Immature natural killer cell (primary cell): Measurements from ENCODE around the gene TMPRSS6. TPM values are rescaled to one million over a fixed set of nuclear protein-coding genes. Genes with fewer than 3 reads are reported as not detected.
A peak's percentile ranks its signal among the peaks of the same experiment; 100 is the strongest.

ENCODE experiments used
- DNase-seq, 3 donors: peaks; one replicate each; pipeline ENCODE4 v3.0.0; 2022; ENCODE audit warnings: mixed read lengths in 1 of 3
- H3K27ac Mint-ChIP-seq, 6 donors: one replicate each; pipeline ENCODE4 v1.8.0; 2020; ENCODE audit warnings: mixed read lengths in 6 of 6, mild to moderate bottlenecking in 5 of 6, inconsistent platforms in 4 of 6, moderate library complexity in 3 of 6
- H3K27me3 Mint-ChIP-seq, 3 donors: one replicate each; pipeline ENCODE4 v1.8.0; 2020 to 2021; ENCODE audit warnings: low read depth in 3 of 3, mild to moderate bottlenecking in 3 of 3, mixed read lengths in 3 of 3, moderate library complexity in 3 of 3, inconsistent platforms in 1 of 3
- H3K36me3 Mint-ChIP-seq, 3 donors: one replicate each; pipeline ENCODE4 v1.8.0; 2020; ENCODE audit warnings: mixed read lengths in 3 of 3, inconsistent platforms in 2 of 3, mild to moderate bottlenecking in 2 of 3
- H3K4me1 Mint-ChIP-seq, 2 donors: one replicate each; pipeline ENCODE4 v1.8.0; 2020; ENCODE audit warnings: inconsistent platforms in 2 of 2, mild to moderate bottlenecking in 2 of 2, mixed read lengths in 2 of 2, moderate library complexity in 1 of 2
- H3K4me3 Mint-ChIP-seq, 5 donors: one replicate each; pipeline ENCODE4 v1.8.0; 2020; ENCODE audit warnings: mild to moderate bottlenecking in 5 of 5, mixed read lengths in 5 of 5, inconsistent platforms in 3 of 5, moderate library complexity in 3 of 5
- H3K9me3 Mint-ChIP-seq, 6 donors: one replicate each; pipeline ENCODE4 v1.8.0; 2020; ENCODE audit warnings: mild to moderate bottlenecking in 6 of 6, mixed read lengths in 6 of 6, inconsistent platforms in 4 of 6, moderate library complexity in 3 of 6
- polyA plus RNA-seq, 3 donors: library from polyadenylated mRNA; unstranded; fragments of 300-500 nt; fragmentation: Illumina TruSeq; gene quantifications; one replicate each; pipeline ENCODE4 v1.2.3, GENCODE V29; 2021

Gene TMPRSS6
- polyA plus RNA-seq, 3 donors from 2014 or later: 0.28 to 0.52 TPM; not detected in 1

DNA sequence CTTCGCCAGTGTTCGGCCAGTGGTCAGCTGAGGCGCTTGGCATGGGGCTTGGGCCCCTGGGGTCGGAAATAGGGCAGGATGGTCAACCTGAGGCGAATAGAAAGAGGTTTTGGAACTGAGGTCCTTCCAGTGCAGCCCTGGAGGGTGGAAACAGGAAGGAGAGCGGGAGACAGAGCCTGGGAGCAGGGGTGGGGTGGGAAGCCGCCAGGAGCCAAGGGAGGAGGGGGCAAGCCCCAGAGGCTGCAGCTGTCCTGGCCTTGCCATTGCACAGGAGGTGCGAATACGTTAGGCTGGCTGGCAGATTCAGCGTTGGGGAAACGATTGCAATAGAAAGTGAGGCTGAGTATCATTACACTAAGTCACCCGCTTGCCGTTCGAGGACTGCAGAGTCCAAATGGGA, 71.8 kb downstream of the TMPRSS6 start:
- H3K27ac Mint-ChIP-seq: no peak overlapping the region
- H3K4me1 Mint-ChIP-seq: no peaks in the 10 kb centered on the region
- peaks cover 2 to 8% (median 2%) of the 10 kb centered on the region in 3 donors for H3K27me3 Mint-ChIP-seq
- H3K36me3 Mint-ChIP-seq: no peaks in the 10 kb centered on the region
- DNase-seq: no peak
- H3K4me3 Mint-ChIP-seq: no peak overlapping the region
- H3K9me3 Mint-ChIP-seq: no peaks in the 10 kb centered on the region

GRCh38 chr22:37036655-37037377, 72.7 kb downstream of the TMPRSS6 start:
- no peaks in the 10 kb centered on the region for H3K4me1 Mint-ChIP-seq
- H3K27ac Mint-ChIP-seq: no peak overlapping the region
- no peaks in the 10 kb centered on the region for H3K36me3 Mint-ChIP-seq
- no peaks in the 10 kb centered on the region for H3K9me3 Mint-ChIP-seq
- no peak for DNase-seq
- H3K27me3 Mint-ChIP-seq: peaks cover 2 to 6% (median 2%) of the 10 kb centered on the region in 3 donors
- H3K4me3 Mint-ChIP-seq: no peak overlapping the region

GRCh38 chr22:37033605-37034430, 75.7 kb downstream of the TMPRSS6 start:
- no peaks in the 10 kb centered on the region for H3K9me3 Mint-ChIP-seq
- H3K27ac Mint-ChIP-seq: no peak overlapping the region
- no peak for DNase-seq
- H3K4me3 Mint-ChIP-seq: no peak overlapping the region
- H3K36me3 Mint-ChIP-seq: no peaks in the 10 kb centered on the region
- no peaks in the 10 kb centered on the region for H3K4me1 Mint-ChIP-seq
- peaks cover 0 to 3% (median 3%) of the 10 kb centered on the region in 3 donors for H3K27me3 Mint-ChIP-seq

GRCh38 chr22:37032535-37033460, 76.7 kb downstream of the TMPRSS6 start:
- Mint-ChIP-seq H3K27ac (no peak overlapping the region), H3K27me3 (peaks cover 1 to 3% (median 3%) of the 10 kb centered on the region in 3 donors), H3K9me3 (no peaks in the 10 kb centered on the region), H3K36me3 (no peaks in the 10 kb centered on the region), H3K4me1 (no peaks in the 10 kb centered on the region), H3K4me3 (no peak overlapping the region)
- no peak for DNase-seq

GRCh38 chr22:37032134-37032534, 77.4 kb downstream of the TMPRSS6 start:
- Mint-ChIP-seq H3K9me3 (no peaks in the 10 kb centered on the region), H3K36me3 (no peaks in the 10 kb centered on the region), H3K4me1 (no peaks in the 10 kb centered on the region), H3K4me3 (no peak overlapping the region), H3K27me3 (peaks cover 3% of the 10 kb centered on the region in 3 donors), H3K27ac (no peak overlapping the region)
- no peak for DNase-seq

GRCh38 chr22:37030560-37031281, 78.8 kb downstream of the TMPRSS6 start:
- DNase-seq: no peak
- Mint-ChIP-seq H3K27me3 (peaks cover 3% of the 10 kb centered on the region in 3 donors), H3K4me1 (no peaks in the 10 kb centered on the region), H3K4me3 (no peak overlapping the region), H3K27ac (no peak overlapping the region), H3K36me3 (no peaks in the 10 kb centered on the region), H3K9me3 (no peaks in the 10 kb centered on the region)

- Mint-ChIP-seq H3K9me3 (no peaks in the 10 kb centered on the region), H3K27ac (no peak overlapping the region), H3K27me3 (peaks cover 0 to 3% (median 2%) of the 10 kb centered on the region in 3 donors), H3K4me3 (no peak overlapping the region), H3K4me1 (no peaks in the 10 kb centered on the region), H3K36me3 (peaks cover 0 to 7% (median 5%) of the 10 kb centered on the region in 3 donors)
- DNase-seq: no peak
Observed at GRCh38 chr22:37028692-37029674, 80.5 kb downstream of the TMPRSS6 start.

DNA sequence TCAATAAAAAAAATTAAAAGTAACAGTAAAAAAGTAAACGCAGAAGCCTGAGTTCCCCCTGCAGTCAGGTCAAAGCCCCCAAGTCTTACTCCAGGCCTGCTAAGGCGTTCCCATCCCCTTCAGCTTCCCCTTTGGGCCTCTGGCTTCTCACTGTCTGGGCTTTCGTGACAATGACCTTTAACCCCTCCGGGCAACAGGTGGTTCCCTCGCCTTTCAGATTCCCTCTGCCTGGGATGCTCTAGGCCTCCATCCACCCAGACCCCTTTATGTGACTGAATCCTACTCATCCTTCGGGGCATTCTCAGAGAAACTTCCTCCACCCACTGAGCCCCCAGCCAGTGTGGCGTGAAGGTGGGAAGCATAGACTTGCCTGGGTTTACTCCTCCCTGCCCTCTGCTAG, 82.0 kb downstream of the TMPRSS6 start:
- no peak overlapping the region for H3K4me3 Mint-ChIP-seq
- peaks cover 0 to 7% (median 5%) of the 10 kb centered on the region in 3 donors for H3K36me3 Mint-ChIP-seq
- H3K27ac Mint-ChIP-seq: peak overlapping the region in 1 of 6 donors; percentile 46
- H3K27me3 Mint-ChIP-seq: peaks cover 0 to 3% (median 2%) of the 10 kb centered on the region in 3 donors
- DNase-seq: no peak
- no peaks in the 10 kb centered on the region for H3K9me3 Mint-ChIP-seq
- H3K4me1 Mint-ChIP-seq: no peaks in the 10 kb centered on the region

GRCh38 chr22:37026325-37026724, 83.2 kb downstream of the TMPRSS6 start:
- H3K4me1 Mint-ChIP-seq: peaks cover 8 to 9% of the 10 kb centered on the region in 2 donors
- H3K36me3 Mint-ChIP-seq: peaks cover 0 to 7% (median 5%) of the 10 kb centered on the region in 3 donors
- no peak overlapping the region for H3K27ac Mint-ChIP-seq
- H3K4me3 Mint-ChIP-seq: no peak overlapping the region
- H3K27me3 Mint-ChIP-seq: peaks cover 0 to 3% (median 1%) of the 10 kb centered on the region in 3 donors
- no peaks in the 10 kb centered on the region for H3K9me3 Mint-ChIP-seq
- DNase-seq: no peak

- H3K4me1 Mint-ChIP-seq: peaks cover 12 to 15% of the 10 kb centered on the region in 2 donors
- H3K36me3 Mint-ChIP-seq: peaks cover 0 to 7% (median 5%) of the 10 kb centered on the region in 3 donors
- no peak for DNase-seq
- no peak overlapping the region for H3K27ac Mint-ChIP-seq
- H3K27me3 Mint-ChIP-seq: peaks cover 0 to 3% (median 0%) of the 10 kb centered on the region in 3 donors
- H3K9me3 Mint-ChIP-seq: no peaks in the 10 kb centered on the region
- H3K4me3 Mint-ChIP-seq: no peak overlapping the region
Observed at GRCh38 chr22:37025500-37026070, 83.9 kb downstream of the TMPRSS6 start.

GRCh38 chr22:37024339-37025157, 85.0 kb downstream of the TMPRSS6 start:
- Mint-ChIP-seq H3K27me3 (peaks cover 0 to 3% (median 0%) of the 10 kb centered on the region in 3 donors), H3K27ac (no peak overlapping the region), H3K4me3 (no peak overlapping the region), H3K9me3 (no peaks in the 10 kb centered on the region), H3K4me1 (peaks cover 20 to 23% of the 10 kb centered on the region in 2 donors), H3K36me3 (peaks cover 0 to 7% (median 5%) of the 10 kb centered on the region in 3 donors)
- no peak for DNase-seq
